GM12801 (cell line): Measurements from ENCODE around the gene ATP5F1E.

Experiments used
- CTCF ChIP-seq: IDR thresholded peaks from one replicate; pipeline ENCODE4 v1.5.1; 2011; ENCODE audit warnings: control low read depth; ENCODE audit not compliant: insufficient read length; ENCODE audit errors: extremely low read depth

The ATP5F1E gene

GRCh38 chr20:59026904-59027740, 5.0 kb downstream of the ATP5F1E start:
- no peak for TF ChIP-seq CTCF

GRCh38 chr20:59025511-59025910, 6.6 kb downstream of the ATP5F1E start:
- no peak for TF ChIP-seq CTCF

GRCh38 chr20:59025086-59025485, 7.0 kb downstream of the ATP5F1E start:
- TF ChIP-seq CTCF = no peak

DNA sequence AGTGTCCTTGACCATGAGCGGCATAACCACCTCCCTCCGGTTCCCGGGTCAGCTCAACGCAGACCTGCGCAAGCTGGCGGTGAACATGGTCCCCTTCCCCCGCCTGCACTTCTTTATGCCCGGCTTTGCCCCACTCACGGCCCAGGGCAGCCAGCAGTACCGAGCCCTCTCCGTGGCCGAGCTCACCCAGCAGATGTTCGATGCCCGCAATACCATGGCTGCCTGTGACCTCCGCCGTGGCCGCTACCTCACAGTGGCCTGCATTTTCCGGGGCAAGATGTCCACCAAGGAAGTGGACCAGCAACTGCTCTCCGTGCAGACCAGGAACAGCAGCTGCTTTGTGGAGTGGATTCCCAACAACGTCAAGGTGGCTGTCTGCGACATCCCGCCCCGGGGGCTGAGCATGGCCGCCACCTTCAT, 8.0 kb downstream of the ATP5F1E start:
- TF ChIP-seq CTCF = no peak

GRCh38 chr20:59023616-59024015, 8.5 kb downstream of the ATP5F1E start:
- no peak for TF ChIP-seq CTCF

DNA sequence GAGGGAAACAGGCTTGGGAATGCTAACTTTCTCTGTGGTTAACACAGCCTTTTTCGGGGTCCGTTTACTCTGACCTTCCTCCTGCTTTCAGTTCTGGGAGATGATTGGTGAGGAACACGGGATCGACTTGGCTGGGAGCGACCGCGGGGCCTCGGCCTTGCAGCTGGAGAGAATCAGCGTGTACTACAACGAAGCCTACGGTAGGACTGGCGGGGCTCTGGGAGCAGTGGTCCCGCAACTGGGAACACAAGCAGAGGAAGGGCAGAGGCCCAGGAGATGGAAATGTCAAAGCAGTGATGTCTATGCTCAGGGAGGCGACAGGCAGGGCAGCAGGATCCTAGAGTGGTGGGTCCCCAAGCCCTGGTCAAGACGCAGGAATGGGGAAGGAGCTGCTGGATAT, 9.4 kb downstream of the ATP5F1E start:
- no peak for TF ChIP-seq CTCF

DNA sequence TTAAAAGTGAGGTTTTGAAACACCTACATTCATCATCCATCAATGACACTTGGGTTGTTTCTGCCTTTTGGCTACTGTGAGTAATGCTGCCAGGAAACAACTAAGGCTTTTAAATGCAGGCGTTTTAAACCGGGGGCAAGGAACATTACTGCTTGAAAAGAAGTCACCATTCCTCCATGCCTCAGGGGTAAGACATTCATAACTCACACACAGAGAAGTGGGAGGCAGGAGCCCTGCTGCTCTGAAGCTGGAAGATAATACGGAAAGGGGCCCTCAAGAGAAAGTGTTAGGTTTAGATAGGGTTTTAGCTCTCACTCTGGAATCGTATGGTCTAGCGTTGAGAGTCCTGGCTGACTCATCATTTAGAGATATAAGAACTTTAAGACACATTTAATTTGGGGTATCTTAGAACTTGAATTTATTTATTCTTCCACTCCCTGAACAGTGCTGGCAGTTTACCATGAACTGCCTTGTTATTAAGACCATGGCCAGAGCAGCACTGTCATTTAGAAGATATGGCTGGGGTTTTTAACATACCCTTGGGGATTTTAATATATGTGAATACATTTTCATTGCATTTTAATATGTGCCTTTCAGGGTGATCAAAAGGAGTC, 11.1 kb downstream of the ATP5F1E start:
- TF ChIP-seq CTCF = no peak
